ENCODE data around the gene FAM25G. TPM values are rescaled to one million over a fixed set of nuclear protein-coding genes. Genes with fewer than 3 reads are reported as not detected.

The FAM25G gene
- total RNA-seq, 1 donor from 2014 or later = not detected

GRCh38 chr10:47458466-47459154 is 32.9 kb downstream of the FAM25G start:
- Mint-ChIP-seq H3K27me3 (ENCODE audit: unreplicated experiment) (peaks cover 5% of the 10 kb centered on the region), H3K4me1 (ENCODE audit: low read depth, unreplicated experiment) (peaks cover 22% of the 10 kb centered on the region), H3K27ac (ENCODE audit: unreplicated experiment) (no peak overlapping the region), H3K36me3 (ENCODE audit: unreplicated experiment) (no peaks in the 10 kb centered on the region), H3K4me3 (ENCODE audit: unreplicated experiment) (no peak overlapping the region), H3K9me3 (ENCODE audit: unreplicated experiment) (peaks cover 1% of the 10 kb centered on the region)
- DNase-seq = no peak
- no peak for TF ChIP-seq CTCF (IDR thresholded peaks at IDR 0.05; ENCODE audit: partially characterized antibody, unreplicated experiment)

GRCh38 chr10:47457826-47458225 is 33.7 kb downstream of the FAM25G start:
- Mint-ChIP-seq H3K4me3 (ENCODE audit: unreplicated experiment) (no peak overlapping the region), H3K27me3 (ENCODE audit: unreplicated experiment) (peaks cover 11% of the 10 kb centered on the region), H3K9me3 (ENCODE audit: unreplicated experiment) (peaks cover 5% of the 10 kb centered on the region), H3K4me1 (ENCODE audit: low read depth, unreplicated experiment) (peaks cover 27% of the 10 kb centered on the region), H3K27ac (ENCODE audit: unreplicated experiment) (no peak overlapping the region), H3K36me3 (ENCODE audit: unreplicated experiment) (no peaks in the 10 kb centered on the region)
- no peak for DNase-seq
- no peak for TF ChIP-seq CTCF (IDR thresholded peaks at IDR 0.05; ENCODE audit: partially characterized antibody, unreplicated experiment)

GRCh38 chr10:47457528-47457820 is 34.0 kb downstream of the FAM25G start:
- peaks cover 29% of the 10 kb centered on the region for H3K4me1 Mint-ChIP-seq (ENCODE audit: low read depth, unreplicated experiment)
- no peak overlapping the region for H3K4me3 Mint-ChIP-seq (ENCODE audit: unreplicated experiment)
- no peak overlapping the region for H3K27ac Mint-ChIP-seq (ENCODE audit: unreplicated experiment)
- H3K27me3 Mint-ChIP-seq (ENCODE audit: unreplicated experiment) = peaks cover 11% of the 10 kb centered on the region
- H3K36me3 Mint-ChIP-seq (ENCODE audit: unreplicated experiment) = no peaks in the 10 kb centered on the region
- no peak for DNase-seq
- H3K9me3 Mint-ChIP-seq (ENCODE audit: unreplicated experiment) = peaks cover 5% of the 10 kb centered on the region
- TF ChIP-seq CTCF (IDR thresholded peaks at IDR 0.05; ENCODE audit: partially characterized antibody, unreplicated experiment) = no peak

GRCh38 chr10:47456794-47457527 is 34.5 kb downstream of the FAM25G start:
- Mint-ChIP-seq H3K4me3 (ENCODE audit: unreplicated experiment) (no peak overlapping the region), H3K36me3 (ENCODE audit: unreplicated experiment) (no peaks in the 10 kb centered on the region), H3K4me1 (ENCODE audit: low read depth, unreplicated experiment) (peaks cover 31% of the 10 kb centered on the region), H3K27me3 (ENCODE audit: unreplicated experiment) (peaks cover 11% of the 10 kb centered on the region), H3K27ac (ENCODE audit: unreplicated experiment) (no peak overlapping the region), H3K9me3 (ENCODE audit: unreplicated experiment) (peaks cover 5% of the 10 kb centered on the region)
- DNase-seq = no peak
- no peak for TF ChIP-seq CTCF (IDR thresholded peaks at IDR 0.05; ENCODE audit: partially characterized antibody, unreplicated experiment)

Data from glutamatergic neuron (in vitro differentiated cells).